HG03108 (cell line): ENCODE measurements around the gene VSIG1.
A peak's percentile ranks its signal among the peaks of the same experiment; 100 is the strongest.

Experiments
- ATAC-seq: cut with Tn5 transposase; IDR thresholded peaks from one replicate; pipeline ENCODE4 v1.9.1; 2021; ENCODE audit warnings: moderate library complexity; ENCODE audit not compliant: unreplicated experiment

The VSIG1 gene

DNA sequence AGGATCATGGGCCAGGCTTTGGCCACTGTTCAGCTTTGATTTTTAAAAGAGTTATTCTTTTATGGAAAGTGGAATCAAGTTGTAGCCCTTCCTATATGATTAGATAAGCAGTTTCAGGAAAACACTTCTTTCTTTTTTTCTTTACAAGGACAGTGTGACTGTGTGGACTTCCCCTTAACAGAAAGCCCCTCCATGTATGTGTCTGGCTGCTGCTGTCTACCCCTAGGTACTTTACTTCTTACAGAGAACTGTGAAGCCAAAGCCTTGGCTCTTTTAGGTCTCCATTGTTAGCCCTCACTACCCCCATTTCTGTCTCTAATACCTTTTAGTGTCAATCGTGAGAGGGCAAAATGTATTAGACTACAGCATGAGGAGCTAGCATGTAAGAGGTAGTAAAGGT, 19.1 kb downstream of the VSIG1 start:
- ATAC-seq = no peak

- no peak for ATAC-seq
Observed at GRCh38 chrX:108064613-108065012, 19.7 kb downstream of the VSIG1 start.

- no peak for ATAC-seq
Observed at GRCh38 chrX:108068121-108068520, 23.3 kb downstream of the VSIG1 start.

- ATAC-seq = no peak
Observed at GRCh38 chrX:108070891-108071290, 26.0 kb downstream of the VSIG1 start.

DNA sequence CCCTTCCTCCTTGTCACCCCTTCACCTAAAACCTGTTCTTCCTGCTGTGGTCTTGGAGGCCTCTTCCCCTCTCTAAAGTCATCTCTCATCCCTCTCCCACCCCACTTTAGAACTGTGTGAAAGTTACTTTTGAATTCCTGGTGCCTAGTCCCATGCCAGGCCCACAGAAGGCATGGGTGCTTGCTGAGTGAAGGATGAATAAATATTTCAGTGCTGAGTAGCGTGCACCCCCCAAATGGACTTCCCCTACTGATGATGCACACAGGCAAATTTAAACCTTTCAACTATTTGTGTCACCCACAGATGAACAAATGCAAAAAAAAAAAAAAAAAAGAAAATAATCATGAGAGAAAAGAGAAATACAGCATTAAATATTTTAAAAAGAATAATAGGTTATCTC, 26.7 kb downstream of the VSIG1 start:
- no peak for ATAC-seq

DNA sequence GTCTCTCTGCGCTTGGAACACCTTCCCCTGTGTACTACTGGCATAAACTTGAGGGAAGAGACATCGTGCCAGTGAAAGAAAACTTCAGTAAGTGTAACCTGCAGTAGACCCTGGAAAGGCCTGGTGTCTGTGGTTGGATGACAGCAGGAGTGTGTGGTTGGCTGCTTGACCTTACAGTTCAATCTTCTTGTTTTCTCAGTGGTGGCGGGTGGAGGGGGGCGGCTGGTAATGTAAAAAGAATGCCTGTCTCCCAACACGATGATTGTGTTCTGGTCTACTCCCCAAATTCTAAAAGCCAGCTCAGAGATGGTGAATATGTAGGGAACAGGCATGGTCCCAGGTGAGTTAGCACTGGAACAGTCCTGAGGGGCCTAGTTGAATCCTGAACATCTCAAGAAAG, 27.9 kb downstream of the VSIG1 start:
- ATAC-seq = no peak

GRCh38 chrX:108081110-108081509, 36.2 kb downstream of the VSIG1 start:
- no peak for ATAC-seq

- no peak for ATAC-seq
Observed at GRCh38 chrX:108087792-108088191, 42.9 kb downstream of the VSIG1 start.

GRCh38 chrX:108088511-108088910, 43.6 kb downstream of the VSIG1 start:
- ATAC-seq = no peak

GRCh38 chrX:108090491-108091263, 45.8 kb downstream of the VSIG1 start:
- ATAC-seq = no peak

GRCh38 chrX:108091264-108091877, 46.5 kb downstream of the VSIG1 start, which contains the start of the genes ATG4A and PSMD10:
TSS of gene ATG4A (plus strand) at chrX:108091778. CDS start at chrX:108091827, 49 bp downstream.
TSS of gene PSMD10 (minus strand) at chrX:108091542. CDS start at chrX:108091520, 22 bp downstream.
- ATAC-seq = peak; percentile 96

GRCh38 chrX:108091878-108092291, 47.0 kb downstream of the VSIG1 start:
- ATAC-seq = peak; percentile 37

GRCh38 chrX:108097380-108097779, 52.5 kb downstream of the VSIG1 start:
- no peak for ATAC-seq

DNA sequence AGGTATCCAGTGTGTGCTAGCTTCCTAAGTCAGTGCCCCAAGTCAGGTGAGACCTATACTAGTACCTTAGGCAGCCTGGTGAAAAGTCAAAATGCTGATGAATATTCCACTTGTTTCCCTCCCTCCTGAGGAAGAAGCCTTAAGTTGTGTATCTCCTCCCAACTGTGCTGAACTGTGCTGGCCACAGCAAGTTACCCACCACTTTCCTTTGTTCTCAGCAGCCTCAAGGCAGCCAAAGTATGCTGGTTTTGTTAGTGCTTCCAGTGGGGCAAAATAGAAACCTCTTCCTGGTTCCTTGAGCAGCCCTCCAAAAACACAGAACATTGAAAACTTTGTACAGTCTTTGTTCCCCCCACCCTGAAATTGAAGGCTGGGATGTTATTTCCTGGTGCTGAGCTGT, 60.6 kb downstream of the VSIG1 start:
- ATAC-seq = no peak

GRCh38 chrX:108114541-108114940, 69.7 kb downstream of the VSIG1 start:
- ATAC-seq = no peak

GRCh38 chrX:108117988-108118387, 73.1 kb downstream of the VSIG1 start:
- no peak for ATAC-seq

GRCh38 chrX:108121291-108121690, 76.4 kb downstream of the VSIG1 start:
- ATAC-seq = no peak

DNA sequence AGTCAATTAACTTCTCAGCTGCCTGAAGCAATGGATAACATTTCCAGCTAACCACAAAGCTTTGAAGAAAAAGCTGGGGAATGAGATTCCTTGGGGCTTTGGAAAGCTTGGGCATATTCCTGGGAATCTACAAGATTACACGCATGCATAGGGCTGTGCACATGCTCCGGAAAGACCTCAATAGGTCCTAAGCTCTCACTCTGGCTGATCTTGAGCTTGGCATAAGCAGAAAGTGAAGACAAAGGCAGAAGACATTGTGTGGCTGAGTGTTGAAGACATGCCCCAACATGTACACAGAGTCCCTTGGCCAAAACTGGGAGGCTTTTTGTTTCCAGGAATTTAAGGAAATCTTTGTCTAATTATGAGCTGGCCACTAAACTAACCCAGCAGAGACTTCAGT, 77.9 kb downstream of the VSIG1 start:
- ATAC-seq = no peak

GRCh38 chrX:108123591-108124366, 78.9 kb downstream of the VSIG1 start:
- no peak for ATAC-seq

DNA sequence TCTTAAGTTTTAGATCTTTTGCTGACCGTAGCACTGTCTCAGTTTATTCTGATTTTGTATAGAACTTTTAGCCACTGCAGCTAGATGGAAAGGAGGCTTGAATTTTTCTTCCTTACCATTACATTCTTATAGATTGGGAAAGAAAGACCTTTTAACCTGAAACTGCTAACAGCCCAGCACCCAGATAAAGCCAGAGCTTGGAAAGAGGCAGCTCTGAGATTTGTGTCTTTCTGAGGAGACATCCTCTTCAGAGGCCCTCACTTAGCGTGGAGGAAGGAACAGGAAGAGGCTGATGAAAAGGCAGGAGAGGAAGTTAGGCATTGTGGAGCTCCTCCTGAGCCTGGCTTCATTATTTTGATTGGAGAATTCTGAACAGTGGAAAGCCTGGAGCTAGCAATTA, 81.8 kb downstream of the VSIG1 start:
- no peak for ATAC-seq

DNA sequence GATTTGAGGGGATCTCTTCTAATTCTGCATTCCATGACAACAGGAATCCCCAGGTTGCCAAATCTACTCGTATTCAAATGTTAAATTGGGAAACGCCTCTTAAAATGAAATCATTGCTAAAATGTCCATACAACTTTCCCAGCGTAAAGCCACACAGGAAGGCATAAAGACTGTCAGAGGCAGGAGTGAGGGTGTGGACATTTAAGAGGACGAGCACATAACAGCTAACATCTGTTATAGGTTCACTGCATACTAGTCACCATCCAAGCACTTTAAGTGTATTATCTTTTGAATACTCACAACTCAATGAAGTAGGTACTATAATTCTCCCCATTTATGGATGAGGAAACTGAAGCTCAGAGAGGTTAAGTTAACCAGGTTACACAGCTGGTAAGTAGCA, 82.3 kb downstream of the VSIG1 start:
- no peak for ATAC-seq
